Liver (tissue), 9 donors: Measurements from ENCODE around the gene HSPB2. TPM values are rescaled to one million over a fixed set of nuclear protein-coding genes. Genes with fewer than 3 reads are reported as not detected.

Experiments
- DNase-seq: peaks from one replicate; pipeline ENCODE4 v3.0.0-alpha.2; 2017; ENCODE audit warnings: low spot score
- H3K27ac ChIP-seq, 2 donors: one replicate each; pipeline ENCODE4 v1.7.0; 2013; ENCODE audit warnings: inconsistent platforms in 2 of 2, low read length in 2 of 2, control low read depth in 1 of 2, low read depth in 1 of 2, mild to moderate bottlenecking in 1 of 2
- H3K27me3 ChIP-seq, 4 donors: one replicate each; pipeline versions ENCODE4 v1.6.1 to v1.7.0; 2013; ENCODE audit warnings: low read length in 3 of 4, inconsistent platforms in 1 of 4, mild to moderate bottlenecking in 1 of 4, moderate library complexity in 1 of 4; ENCODE audit not compliant: control insufficient read depth in 4 of 4, insufficient read depth in 4 of 4
- H3K36me3 ChIP-seq, 4 donors: one replicate each; pipeline versions ENCODE4 v1.6.1 to v1.7.0; 2013; ENCODE audit warnings: low read length in 3 of 4, mild to moderate bottlenecking in 3 of 4, low read depth in 1 of 4, moderate library complexity in 1 of 4; ENCODE audit not compliant: control insufficient read depth in 4 of 4, insufficient read depth in 3 of 4
- H3K4me1 ChIP-seq, 4 donors: one replicate each; pipeline versions ENCODE4 v1.6.1 to v1.7.0; 2013; ENCODE audit warnings: low read length in 3 of 4, mild to moderate bottlenecking in 3 of 4, moderate library complexity in 1 of 4; ENCODE audit not compliant: control insufficient read depth in 4 of 4, insufficient read depth in 4 of 4
- H3K4me3 ChIP-seq, 3 donors: one replicate each; pipeline versions ENCODE4 v1.6.1 to v1.7.0; 2013; ENCODE audit warnings: low read length in 3 of 3, control low read depth in 1 of 3, low read depth in 1 of 3, mild to moderate bottlenecking in 1 of 3
- H3K9ac ChIP-seq, 2 donors: one replicate each; pipeline ENCODE4 v1.7.0; 2013; ENCODE audit warnings: low read length in 2 of 2, mild to moderate bottlenecking in 2 of 2, moderate library complexity in 2 of 2, control low read depth in 1 of 2, low read depth in 1 of 2
- H3K9me3 ChIP-seq, 4 donors: one replicate each; pipeline versions ENCODE4 v1.6.1 to v1.7.0; 2013; ENCODE audit warnings: low read length in 3 of 4; ENCODE audit not compliant: control insufficient read depth in 4 of 4
- CTCF ChIP-seq: fragments of 150-350 bp; IDR thresholded peaks from 2 replicates; pipeline ENCODE4 v1.5.1; 2017; ENCODE audit warnings: improper control_type of control experiment, low read depth, low read length; ENCODE audit not compliant: missing input control
- FOXA1 ChIP-seq: IDR thresholded peaks from 2 replicates; pipeline ENCODE4 v1.6.1; 2016; ENCODE audit warnings: antibody characterized with exemption
- FOXA2 ChIP-seq: IDR thresholded peaks from 2 replicates; pipeline ENCODE4 v1.6.1; 2016; ENCODE audit warnings: antibody characterized with exemption
- HNF4A ChIP-seq, 2 donors: conservative IDR thresholded peaks; 2 replicates each; pipeline ENCODE4 v1.6.1; 2016; ENCODE audit warnings: antibody characterized with exemption in 2 of 2, mild to moderate bottlenecking in 2 of 2
- HNF4G ChIP-seq: IDR thresholded peaks from 2 replicates; pipeline ENCODE4 v1.6.1; 2016; ENCODE audit warnings: antibody characterized with exemption
- JUND ChIP-seq, 2 donors: IDR thresholded peaks; 2 replicates each; pipeline ENCODE4 v1.6.1; 2016; ENCODE audit warnings: antibody characterized with exemption in 2 of 2
- MAX ChIP-seq: IDR thresholded peaks from 2 replicates; pipeline ENCODE4 v1.6.1; 2016; ENCODE audit warnings: antibody characterized with exemption
- RAD21 ChIP-seq, 2 donors: IDR thresholded peaks; 2 replicates each; pipeline ENCODE4 v1.6.1; 2016; ENCODE audit warnings: antibody characterized with exemption in 2 of 2, mild to moderate bottlenecking in 2 of 2
- REST ChIP-seq: IDR thresholded peaks from 2 replicates; pipeline ENCODE4 v1.6.1; 2016; ENCODE audit warnings: antibody characterized with exemption, mild to moderate bottlenecking
- RXRA ChIP-seq, 2 donors: IDR thresholded peaks; 2 replicates each; pipeline ENCODE4 v1.6.1; 2017 to 2018; ENCODE audit warnings: antibody characterized with exemption in 2 of 2, mild to moderate bottlenecking in 1 of 2
- ZBTB33 ChIP-seq: IDR thresholded peaks from 2 replicates; pipeline ENCODE4 v1.6.1; 2016; ENCODE audit warnings: antibody characterized with exemption
- WGBS: extraction: QIAGEN DNeasy Blood & Tissue Kit; methylation state at CpG from one replicate; pipeline ENCODE4 v1.1.7; 2013; 5-methylcytosine and 5-hydroxymethylcytosine counted together
- polyA plus RNA-seq, 2 donors: library from polyadenylated mRNA; stranded (reverse) in 1 of 2; unstranded in 1 of 2; fragments of 200-250 nt in 1 of 2; fragments of >200 nt in 1 of 2; fragmentation: Nextera tagmentation in 1 of 2; extraction: Ambion mirVana in 1 of 2; gene quantifications; one replicate each; pipeline versions ENCODE4 v1.2.1 to v1.2.3, GENCODE V29; 2013 to 2015
- total RNA-seq, 2 donors: library from RNA; depleted of rRNA; stranded (reverse); fragments of >200 nt; gene quantifications; one replicate each; pipeline ENCODE4 v1.2.3, GENCODE V29; 2014
- donor health status: healthy.
- donor health status: healthy.
- donor health status: healthy.
- donor health status: healthy.
- donor health status: healthy.

Gene HSPB2
- total and polyA plus RNA-seq, 4 donors, result 0.14 to 0.85 (median 0.61) TPM; not detected in 1

- TF ChIP-seq FOXA2 (no peak), REST (no peak), HNF4G (no peak)
- Histone ChIP-seq H3K4me1 (no peaks in the 10 kb centered on the region), H3K9me3 (no peaks in the 10 kb centered on the region), H3K36me3 (no peaks in the 10 kb centered on the region), H3K4me3 (no peak overlapping the region), H3K27me3 (no peaks in the 10 kb centered on the region), H3K27ac (no peak overlapping the region), H3K9ac (no peak overlapping the region)
- 96% methylated on average over 4 of the region's 4 CpGs for WGBS
- DNase-seq, result no peak
Measured at GRCh38 chr11:111954154-111954553, 41.6 kb downstream of the HSPB2 start.

GRCh38 chr11:111957663-111958444 is 45.3 kb downstream of the HSPB2 start:
- Histone ChIP-seq H3K4me3 (no peak overlapping the region), H3K27me3 (no peaks in the 10 kb centered on the region), H3K36me3 (no peaks in the 10 kb centered on the region), H3K4me1 (peaks cover 0 to 17% (median 9%) of the 10 kb centered on the region in 4 donors), H3K9me3 (no peaks in the 10 kb centered on the region), H3K9ac (no peak overlapping the region), H3K27ac (no peak overlapping the region)
- no peak for DNase-seq
- WGBS, result 93% methylated on average over 12 of the region's 12 CpGs
- TF ChIP-seq HNF4A (conservative IDR thresholded peaks at IDR 0.05), result no peak
- TF ChIP-seq RAD21 (IDR thresholded peaks at IDR 0.05), result no peak
- TF ChIP-seq MAX, result no peak
- TF ChIP-seq HNF4G, result no peak
- TF ChIP-seq REST, result no peak
- TF ChIP-seq RXRA (IDR thresholded peaks at IDR 0.05), result no peak
- no peak for TF ChIP-seq JUND (IDR thresholded peaks at IDR 0.05)
- TF ChIP-seq CTCF, result no peak
- TF ChIP-seq ZBTB33, result no peak
- no peak for TF ChIP-seq FOXA1
